CD14-positive monocyte (primary cell): ENCODE data around the gene ENTREP1. TPM values are rescaled to one million over a fixed set of nuclear protein-coding genes. Genes with fewer than 3 reads are reported as not detected.

ENCODE experiments used
- DNase-seq, 3 donors: peaks; one replicate each; pipeline ENCODE4 v3.0.0-alpha.2; 2011 to 2022
- H2AFZ ChIP-seq: 2 replicates; pipeline ENCODE4 v1.6.0; 2012; ENCODE audit warnings: mild to moderate bottlenecking, low read depth, low read length, inconsistent platforms; ENCODE audit not compliant: insufficient read depth, poor library complexity, severe bottlenecking
- H3K27ac ChIP-seq, 2 donors: 1 replicate in 1 of 2; 2 replicates in 1 of 2; pipeline ENCODE4 v1.5.1; 2012 to 2013; ENCODE audit warnings: low read length in 2 of 2, control low read depth in 1 of 2, inconsistent platforms in 1 of 2, low read depth in 1 of 2, mild to moderate bottlenecking in 1 of 2
- H3K27me3 ChIP-seq, 2 donors: one replicate each; pipeline versions ENCODE4 v1.6.0 to v1.6.1; 2011 to 2013; ENCODE audit warnings: low read length in 2 of 2; ENCODE audit not compliant: control insufficient read depth in 2 of 2, insufficient read depth in 2 of 2
- H3K36me3 ChIP-seq, 2 donors: replicated peaks in 1 of 2; 1 replicate in 1 of 2; 2 replicates in 1 of 2; pipeline versions ENCODE4 v1.5.1 to v1.6.1; 2012 to 2013; ENCODE audit warnings: low read length in 2 of 2, control low read depth in 1 of 2, inconsistent platforms in 1 of 2, mild to moderate bottlenecking in 1 of 2; ENCODE audit not compliant: insufficient read depth in 2 of 2, control insufficient read depth in 1 of 2
- H3K4me1 ChIP-seq, 2 donors: 1 replicate in 1 of 2; 2 replicates in 1 of 2; pipeline versions ENCODE4 v1.5.1 to v1.6.1; 2012 to 2013; ENCODE audit warnings: low read length in 2 of 2, control low read depth in 1 of 2, inconsistent platforms in 1 of 2, mild to moderate bottlenecking in 1 of 2, moderate library complexity in 1 of 2; ENCODE audit not compliant: insufficient read depth in 2 of 2, control insufficient read depth in 1 of 2
- H3K4me2 ChIP-seq: replicated peaks from 2 replicates; pipeline ENCODE3; 2012; ENCODE audit warnings: low read length, moderate library complexity, mild to moderate bottlenecking; ENCODE audit not compliant: poor library complexity, severe bottlenecking; ENCODE audit errors: extremely low read depth
- H3K4me3 ChIP-seq, 3 experiments: fragments of 200-600 bp in 1 of 3; sonication (generic) in 1 of 3; replicated peaks in 1 of 3; 1 replicate in 2 of 3; 2 replicates in 1 of 3; pipeline ENCODE4 v1.5.1; 2011 to 2013; ENCODE audit warnings: low read length in 3 of 3, mild to moderate bottlenecking in 3 of 3, control low read depth in 2 of 3, low read depth in 2 of 3, inconsistent platforms in 1 of 3, moderate library complexity in 1 of 3
- H3K79me2 ChIP-seq: 2 replicates; pipeline ENCODE4 v1.6.0; 2012; ENCODE audit warnings: mild to moderate bottlenecking, control low read depth, inconsistent platforms, low read length, moderate library complexity; ENCODE audit not compliant: insufficient read depth
- H3K9ac ChIP-seq: 2 replicates; pipeline ENCODE4 v1.6.0; 2017; ENCODE audit warnings: low read length, mild to moderate bottlenecking; ENCODE audit not compliant: insufficient read depth, poor library complexity, severe bottlenecking
- H3K9me3 ChIP-seq, 2 donors: replicated peaks in 1 of 2; 1 replicate in 1 of 2; 2 replicates in 1 of 2; pipeline versions ENCODE4 v1.5.1 to v1.6.1; 2012 to 2013; ENCODE audit warnings: low read length in 2 of 2, control low read depth in 1 of 2; ENCODE audit not compliant: control insufficient read depth in 1 of 2, insufficient read depth in 1 of 2
- H4K20me1 ChIP-seq: 2 replicates; pipeline ENCODE4 v1.6.0; 2012; ENCODE audit warnings: mild to moderate bottlenecking, low read length, control low read depth, moderate library complexity; ENCODE audit not compliant: insufficient read depth
- H3K27ac Mint-ChIP-seq, 7 donors: one replicate each; pipeline ENCODE4 v1.8.0; 2020; ENCODE audit warnings: mild to moderate bottlenecking in 7 of 7, mixed read lengths in 7 of 7, moderate library complexity in 6 of 7, inconsistent platforms in 2 of 7
- H3K27me3 Mint-ChIP-seq, 3 donors: one replicate each; pipeline ENCODE4 v1.8.0; 2021 to 2022; ENCODE audit warnings: low read depth in 3 of 3, mild to moderate bottlenecking in 3 of 3, mixed read lengths in 3 of 3, moderate library complexity in 3 of 3, inconsistent platforms in 1 of 3
- H3K36me3 Mint-ChIP-seq, 2 donors: one replicate each; pipeline ENCODE4 v1.8.0; 2020; ENCODE audit warnings: mixed read lengths in 2 of 2, inconsistent platforms in 1 of 2, mild to moderate bottlenecking in 1 of 2
- H3K4me1 Mint-ChIP-seq: one replicate; pipeline ENCODE4 v1.8.0; 2020; ENCODE audit warnings: mild to moderate bottlenecking, mixed read lengths
- H3K4me3 Mint-ChIP-seq, 2 donors: one replicate each; pipeline ENCODE4 v1.8.0; 2020; ENCODE audit warnings: mild to moderate bottlenecking in 2 of 2, mixed read lengths in 2 of 2, moderate library complexity in 1 of 2
- H3K9me3 Mint-ChIP-seq, 7 donors: one replicate each; pipeline ENCODE4 v1.8.0; 2020 to 2022; ENCODE audit warnings: mixed read lengths in 7 of 7, mild to moderate bottlenecking in 6 of 7, moderate library complexity in 6 of 7, inconsistent platforms in 2 of 7
- WGBS: methylation state at CpG from one replicate; pipeline ENCODE4 v1.1.5; 2013; ENCODE audit warnings: missing lambda C conversion rate; ENCODE audit not compliant: insufficient coverage; 5-methylcytosine and 5-hydroxymethylcytosine counted together
- intact Hi-C, 2 donors: fragments of 100-400 bp; cut with micrococcal nuclease; formaldehyde crosslinking; loops; one replicate each; pipeline versions ENCODE4 v1.15.0 to v1.15.1; 2023
- polyA plus RNA-seq, 3 donors: library from polyadenylated mRNA; depleted of rRNA in 1 of 3; unstranded in 2 of 3; stranded (reverse) in 1 of 3; fragments of 300-500 nt in 2 of 3; fragments of >200 nt in 1 of 3; fragmentation: Illumina TruSeq in 2 of 3; gene quantifications; 1 replicate in 2 of 3; 2 replicates in 1 of 3; pipeline ENCODE4 v1.2.3, GENCODE V29; 2012 to 2021
- TF ChIP-seq, protein P1 (sequence below): fragments of 200-600 bp; IDR thresholded peaks from one replicate; pipeline ENCODE4 v1.8.0; 2022; ENCODE audit warnings: antibody characterized with exemption, mild to moderate bottlenecking

Gene ENTREP1
- polyA plus RNA-seq, 3 donors = not detected

GRCh38 chr9:69411246-69411645 lies 86.2 kb downstream of the ENTREP1 start:
- H3K36me3 Mint-ChIP-seq = no peaks in the 10 kb centered on the region
- Histone ChIP-seq H3K9me3 (no peaks in the 10 kb centered on the region), H3K36me3 (no peaks in the 10 kb centered on the region), H3K9ac (no peak overlapping the region), H3K4me1 (no peaks in the 10 kb centered on the region), H3K4me2 (no peak overlapping the region), H4K20me1 (no peaks in the 10 kb centered on the region), H3K27me3 (peaks cover 0 to 10% of the 10 kb centered on the region in 2 donors), H3K79me2 (no peaks in the 10 kb centered on the region), H3K4me3 (no peak overlapping the region), H2AFZ (no peak overlapping the region), H3K27ac (no peak overlapping the region)
- intact Hi-C loops = no loop called here
- DNase-seq = no peak
- 100% methylated on average over 1 of the region's 3 CpGs for WGBS
- no peak overlapping the region for H3K4me3 Mint-ChIP-seq
- peaks cover 11 to 18% (median 13%) of the 10 kb centered on the region in 3 donors for H3K27me3 Mint-ChIP-seq
- TF ChIP-seq, protein P1, sequence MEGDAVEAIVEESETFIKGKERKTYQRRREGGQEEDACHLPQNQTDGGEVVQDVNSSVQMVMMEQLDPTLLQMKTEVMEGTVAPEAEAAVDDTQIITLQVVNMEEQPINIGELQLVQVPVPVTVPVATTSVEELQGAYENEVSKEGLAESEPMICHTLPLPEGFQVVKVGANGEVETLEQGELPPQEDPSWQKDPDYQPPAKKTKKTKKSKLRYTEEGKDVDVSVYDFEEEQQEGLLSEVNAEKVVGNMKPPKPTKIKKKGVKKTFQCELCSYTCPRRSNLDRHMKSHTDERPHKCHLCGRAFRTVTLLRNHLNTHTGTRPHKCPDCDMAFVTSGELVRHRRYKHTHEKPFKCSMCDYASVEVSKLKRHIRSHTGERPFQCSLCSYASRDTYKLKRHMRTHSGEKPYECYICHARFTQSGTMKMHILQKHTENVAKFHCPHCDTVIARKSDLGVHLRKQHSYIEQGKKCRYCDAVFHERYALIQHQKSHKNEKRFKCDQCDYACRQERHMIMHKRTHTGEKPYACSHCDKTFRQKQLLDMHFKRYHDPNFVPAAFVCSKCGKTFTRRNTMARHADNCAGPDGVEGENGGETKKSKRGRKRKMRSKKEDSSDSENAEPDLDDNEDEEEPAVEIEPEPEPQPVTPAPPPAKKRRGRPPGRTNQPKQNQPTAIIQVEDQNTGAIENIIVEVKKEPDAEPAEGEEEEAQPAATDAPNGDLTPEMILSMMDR = no peak
- H3K9me3 Mint-ChIP-seq = no peaks in the 10 kb centered on the region
- H3K27ac Mint-ChIP-seq = no peak overlapping the region
- H3K4me1 Mint-ChIP-seq = no peaks in the 10 kb centered on the region

DNA sequence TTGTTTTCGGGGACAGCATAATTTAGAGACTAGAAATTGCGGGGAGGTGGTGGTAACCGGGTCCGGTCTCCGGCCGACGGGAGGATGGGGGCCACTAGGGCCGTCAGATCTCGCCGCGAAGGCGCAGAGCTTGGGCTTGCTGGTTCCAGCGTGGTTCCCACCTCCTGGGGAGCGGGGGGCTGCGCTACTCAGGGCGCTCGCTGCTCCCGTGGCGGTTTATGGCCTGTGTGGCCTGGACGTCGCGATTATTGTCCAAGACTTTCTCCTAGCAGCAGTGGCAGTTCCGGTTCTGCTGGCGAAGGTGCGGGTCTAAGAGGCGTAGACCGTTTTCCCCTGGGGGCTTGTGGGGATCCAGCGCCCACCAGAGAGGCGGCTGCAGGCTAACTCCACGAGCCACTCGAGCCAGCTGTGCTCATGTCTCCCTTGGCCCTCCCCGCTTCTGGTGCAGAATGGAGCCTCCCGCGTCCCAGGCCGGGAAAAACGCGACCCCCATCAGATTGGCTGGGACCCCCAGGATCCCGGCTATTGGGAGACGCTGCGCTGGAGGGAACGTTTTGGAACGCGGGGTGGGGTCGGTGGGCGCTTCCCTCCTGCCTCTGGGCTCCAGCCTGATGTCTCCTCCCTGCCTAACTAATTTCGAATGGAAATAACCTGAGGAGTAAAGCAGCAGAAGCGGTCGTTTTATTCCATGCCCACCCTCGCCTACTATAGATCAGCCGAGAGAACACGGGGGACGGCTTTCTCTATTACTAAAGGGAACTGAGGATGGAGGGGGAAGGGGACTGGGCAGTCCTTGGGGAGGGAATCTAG lies 87.1 kb downstream of the ENTREP1 start:
- DNase-seq = no peak
- Histone ChIP-seq H3K9ac (no peak overlapping the region), H3K4me1 (no peaks in the 10 kb centered on the region), H2AFZ (no peak overlapping the region), H3K79me2 (no peaks in the 10 kb centered on the region), H3K9me3 (no peaks in the 10 kb centered on the region), H3K27me3 (peaks cover 0 to 10% of the 10 kb centered on the region in 2 donors), H3K4me2 (no peak overlapping the region), H3K27ac (no peak overlapping the region), H3K4me3 (no peak overlapping the region), H4K20me1 (no peaks in the 10 kb centered on the region), H3K36me3 (no peaks in the 10 kb centered on the region)
- no peaks in the 10 kb centered on the region for H3K4me1 Mint-ChIP-seq
- H3K9me3 Mint-ChIP-seq = no peaks in the 10 kb centered on the region
- TF ChIP-seq, protein P1 = no peak
- no peak overlapping the region for H3K4me3 Mint-ChIP-seq
- H3K27ac Mint-ChIP-seq = no peak overlapping the region
- H3K27me3 Mint-ChIP-seq = peaks cover 11 to 18% (median 13%) of the 10 kb centered on the region in 3 donors
- WGBS = 75% methylated on average over 43 of the region's 52 CpGs
- H3K36me3 Mint-ChIP-seq = no peaks in the 10 kb centered on the region
- intact Hi-C loops = no loop called here
